ENCODE measurements around the gene LRP1. TPM values are rescaled to one million over a fixed set of nuclear protein-coding genes. Genes with fewer than 3 reads are reported as not detected.
A peak's percentile ranks its signal among the peaks of the same experiment; 100 is the strongest.

The LRP1 gene
- total and polyA plus RNA-seq, 2 of the 13 experiments (the other 11 are each of a cell fraction or from before 2014, with no cell fraction given), result 14.7 to 30.8 TPM

DNA sequence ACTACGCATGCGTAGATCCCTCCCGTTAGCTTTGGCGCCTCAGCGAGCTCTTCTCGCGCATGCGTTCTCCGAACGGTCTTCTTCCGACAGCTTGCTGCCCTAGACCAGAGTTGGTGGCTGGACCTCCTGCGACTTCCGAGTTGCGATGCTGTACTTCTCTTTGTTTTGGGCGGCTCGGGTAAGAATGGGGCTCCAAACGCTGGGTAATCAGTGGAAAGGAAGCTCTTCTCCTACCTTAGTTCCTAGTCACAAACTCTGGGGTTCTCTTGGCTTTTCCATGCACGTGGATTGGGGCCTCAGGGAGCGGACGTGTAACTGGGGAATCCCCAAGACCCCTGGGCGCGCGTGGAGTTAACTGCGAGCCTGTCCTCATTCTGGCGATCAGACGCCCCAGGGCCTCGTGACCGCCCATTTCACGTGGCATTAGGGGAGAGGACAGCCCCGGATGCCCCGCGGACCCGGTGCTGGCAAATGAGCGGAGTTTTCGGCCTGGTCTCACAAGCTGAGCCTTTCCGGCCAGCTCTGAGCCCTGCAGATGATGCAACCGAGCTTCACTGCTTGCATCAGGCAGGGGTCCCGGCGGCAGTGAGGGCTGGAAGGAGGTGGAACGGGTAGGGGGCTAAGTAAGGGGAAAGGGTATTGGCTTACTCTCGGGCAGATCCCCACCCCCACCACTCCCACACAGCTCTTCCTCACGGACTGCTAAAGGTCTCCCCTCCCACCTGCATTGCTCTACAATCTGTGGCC is 101.5 kb downstream of the LRP1 start, which contains the start of gene SHMT2 (continued):
- TF ChIP-seq SNAI1 (CRISPR knock-in tag; IDR thresholded peaks at IDR 0.05; ENCODE audit: borderline replicate concordance) (no peak), ARNTL (CRISPR knock-in tag; IDR thresholded peaks at IDR 0.05) (peak; percentile 90), KDM5B (CRISPR knock-in tag; IDR thresholded peaks at IDR 0.05; ENCODE audit: borderline replicate concordance) (no peak), ZNF260 (CRISPR knock-in tag; IDR thresholded peaks at IDR 0.05; ENCODE audit: borderline replicate concordance, low read depth) (no peak), MEIS2 (CRISPR knock-in tag; IDR thresholded peaks at IDR 0.05) (peak; percentile 39; the same call in 1 of the 2 replicates), SAP130 (CRISPR knock-in tag; IDR thresholded peaks at IDR 0.05; ENCODE audit: low read depth) (peak; percentile 65; the same call in 1 of the 2 replicates), NCOR1 (IDR thresholded peaks at IDR 0.05; ENCODE audit: borderline replicate concordance, low read length) (no peak), POLR2A (IDR thresholded peaks at IDR 0.05; ENCODE audit: insufficient read depth in 1 of 2, low read depth in 2 of 2, low read length in 2 of 2) (peak in 1 of 2 experiments; percentile 68; a peak in 2 of 4 replicates), ZNF501 (CRISPR knock-in tag; IDR thresholded peaks at IDR 0.05) (no peak; the same call in 1 of the 2 replicates), ZNF709 (CRISPR knock-in tag; IDR thresholded peaks at IDR 0.05) (peak; percentile 70; the same call in 1 of the 2 replicates), SP5 (CRISPR knock-in tag; IDR thresholded peaks at IDR 0.05; ENCODE audit: borderline replicate concordance, low read depth) (0 out of 2 replicates have a peak, but pooled peaks have one; percentile 4), ZNF839 (CRISPR knock-in tag; IDR thresholded peaks at IDR 0.05; ENCODE audit: borderline replicate concordance) (no peak), MLLT10 (CRISPR knock-in tag; IDR thresholded peaks at IDR 0.05) (no peak), YY1 (IDR thresholded peaks at IDR 0.05; ENCODE audit: insufficient read depth, insufficient replicate concordance, low read depth, low read length) (peak; percentile 20), RAD51 (IDR thresholded peaks at IDR 0.05; ENCODE audit: borderline replicate concordance) (no peak), CREB1 (IDR thresholded peaks at IDR 0.05) (no peak), CREB1 (CRISPR knock-in tag; IDR thresholded peaks at IDR 0.05) (no peak), THYN1 (CRISPR knock-in tag; IDR thresholded peaks at IDR 0.05; ENCODE audit: borderline replicate concordance, low read depth) (no peak), MBNL3 (CRISPR knock-in tag; conservative IDR thresholded peaks at IDR 0.05) (no peak), ZFP36L1 (CRISPR knock-in tag; IDR thresholded peaks at IDR 0.05) (no peak), ZNF20 (CRISPR knock-in tag; IDR thresholded peaks at IDR 0.05) (no peak), SRSF9 (IDR thresholded peaks at IDR 0.05; ENCODE audit: borderline replicate concordance, insufficient read depth, low read depth, low read length, poor library complexity, severe bottlenecking) (no peak), ZNF660 (CRISPR knock-in tag; IDR thresholded peaks at IDR 0.05; ENCODE audit: borderline replicate concordance, low read depth) (no peak), ZNF776 (CRISPR knock-in tag; IDR thresholded peaks at IDR 0.05) (no peak), NFKB2 (CRISPR knock-in tag; IDR thresholded peaks at IDR 0.05; ENCODE audit: borderline replicate concordance) (peak; percentile 86; the same call in 1 of the 2 replicates), ZNF7 (CRISPR knock-in tag; IDR thresholded peaks at IDR 0.05) (no peak), REXO4 (CRISPR knock-in tag; IDR thresholded peaks at IDR 0.05; ENCODE audit: borderline replicate concordance) (no peak)
- TF ChIP-seq, protein P1, sequence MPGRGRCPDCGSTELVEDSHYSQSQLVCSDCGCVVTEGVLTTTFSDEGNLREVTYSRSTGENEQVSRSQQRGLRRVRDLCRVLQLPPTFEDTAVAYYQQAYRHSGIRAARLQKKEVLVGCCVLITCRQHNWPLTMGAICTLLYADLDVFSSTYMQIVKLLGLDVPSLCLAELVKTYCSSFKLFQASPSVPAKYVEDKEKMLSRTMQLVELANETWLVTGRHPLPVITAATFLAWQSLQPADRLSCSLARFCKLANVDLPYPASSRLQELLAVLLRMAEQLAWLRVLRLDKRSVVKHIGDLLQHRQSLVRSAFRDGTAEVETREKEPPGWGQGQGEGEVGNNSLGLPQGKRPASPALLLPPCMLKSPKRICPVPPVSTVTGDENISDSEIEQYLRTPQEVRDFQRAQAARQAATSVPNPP (CRISPR knock-in tag; IDR thresholded peaks at IDR 0.05), result no peak
- TF ChIP-seq, protein P2, sequence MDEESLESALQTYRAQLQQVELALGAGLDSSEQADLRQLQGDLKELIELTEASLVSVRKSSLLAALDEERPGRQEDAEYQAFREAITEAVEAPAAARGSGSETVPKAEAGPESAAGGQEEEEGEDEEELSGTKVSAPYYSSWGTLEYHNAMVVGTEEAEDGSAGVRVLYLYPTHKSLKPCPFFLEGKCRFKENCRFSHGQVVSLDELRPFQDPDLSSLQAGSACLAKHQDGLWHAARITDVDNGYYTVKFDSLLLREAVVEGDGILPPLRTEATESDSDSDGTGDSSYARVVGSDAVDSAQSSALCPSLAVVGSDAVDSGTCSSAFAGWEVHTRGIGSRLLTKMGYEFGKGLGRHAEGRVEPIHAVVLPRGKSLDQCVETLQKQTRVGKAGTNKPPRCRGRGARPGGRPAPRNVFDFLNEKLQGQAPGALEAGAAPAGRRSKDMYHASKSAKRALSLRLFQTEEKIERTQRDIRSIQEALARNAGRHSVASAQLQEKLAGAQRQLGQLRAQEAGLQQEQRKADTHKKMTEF (CRISPR knock-in tag; IDR thresholded peaks at IDR 0.05), result peak; percentile 67; the same call in 1 of the 2 replicates
- TF ChIP-seq, protein P3, sequence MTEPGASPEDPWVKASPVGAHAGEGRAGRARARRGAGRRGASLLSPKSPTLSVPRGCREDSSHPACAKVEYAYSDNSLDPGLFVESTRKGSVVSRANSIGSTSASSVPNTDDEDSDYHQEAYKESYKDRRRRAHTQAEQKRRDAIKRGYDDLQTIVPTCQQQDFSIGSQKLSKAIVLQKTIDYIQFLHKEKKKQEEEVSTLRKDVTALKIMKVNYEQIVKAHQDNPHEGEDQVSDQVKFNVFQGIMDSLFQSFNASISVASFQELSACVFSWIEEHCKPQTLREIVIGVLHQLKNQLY (CRISPR knock-in tag; IDR thresholded peaks at IDR 0.05), result no peak

All from HepG2 (cell line).